ENCODE results near the gene RASGRP2.
A peak's percentile ranks its signal among the peaks of the same experiment; 100 is the strongest.

Gene RASGRP2

DNA sequence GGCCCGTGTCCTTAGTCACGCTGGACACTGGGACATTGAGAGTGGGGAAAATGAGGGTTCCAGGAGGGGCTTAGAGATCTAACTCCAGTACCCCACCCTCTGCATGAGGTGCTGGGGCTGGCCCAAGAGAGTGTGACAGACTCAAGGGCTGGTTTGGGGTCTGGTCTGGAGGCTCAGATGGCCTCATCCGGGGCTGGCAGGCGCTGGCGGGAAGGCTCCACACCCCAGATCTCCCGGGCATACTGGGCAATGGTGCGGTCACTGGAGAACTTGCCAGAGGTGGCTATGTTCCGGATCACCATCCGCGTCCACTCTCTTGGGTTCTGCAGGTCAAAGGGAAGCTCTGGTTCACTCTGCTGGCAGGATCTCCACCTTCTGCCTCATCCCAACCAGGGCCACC, 2.5 kb upstream of the RASGRP2 start:
- Histone ChIP-seq H2BK5ac (ENCODE audit: low read depth, low read length, poor library complexity) (no peak overlapping the region), H3K4me1 (ENCODE audit: control insufficient read depth in 1 of 2, insufficient read depth in 2 of 2, low read length in 2 of 2) (peaks cover 8 to 21% of the 10 kb centered on the region in 2 experiments), H3K14ac (ENCODE audit: low read length) (no peak overlapping the region), H4K91ac (ENCODE audit: low read depth, low read length) (no peak overlapping the region), H2BK12ac (ENCODE audit: low read length) (no peak overlapping the region), H3K18ac (ENCODE audit: low read length) (no peak overlapping the region), H3K9ac (ENCODE audit: low read length) (no peak overlapping the region), H3K4me3 (ENCODE audit: low read depth, low read length) (no peak overlapping the region), H2AFZ (ENCODE audit: insufficient read depth, low read length, poor library complexity) (no peak overlapping the region), H3K4ac (ENCODE audit: low read depth, low read length) (no peak overlapping the region), H3K4me2 (ENCODE audit: low read length) (no peak overlapping the region), H3K79me1 (ENCODE audit: low read length) (no peaks in the 10 kb centered on the region), H3K27ac (ENCODE audit: low read depth, low read length) (no peak overlapping the region), H2BK120ac (ENCODE audit: insufficient read depth, low read length, poor library complexity) (no peak overlapping the region), H3K23ac (ENCODE audit: low read length) (no peak overlapping the region), H3K36me3 (ENCODE audit: control insufficient read depth in 1 of 2, insufficient read depth in 2 of 2, low read length in 2 of 2) (no peaks in the 10 kb centered on the region), H4K12ac (ENCODE audit: low read depth, low read length) (no peak overlapping the region), H2AK5ac (ENCODE audit: low read length) (no peak overlapping the region), H3K79me2 (ENCODE audit: control insufficient read depth, insufficient read depth, low read length, poor library complexity) (no peaks in the 10 kb centered on the region), H3K27me3 (ENCODE audit: insufficient read depth, low read length) (peaks cover 45% of the 10 kb centered on the region), H4K8ac (ENCODE audit: low read depth, low read length) (no peak overlapping the region), H3K9me3 (ENCODE audit: insufficient read depth, low read depth, low read length) (peaks cover 3% of the 10 kb centered on the region)
- WGBS (ENCODE audit: extremely low coverage, insufficient coverage, insufficient read length) = no CpG with 5 or more reads among the region's 10 CpGs
- DNase-seq = no peak

DNA sequence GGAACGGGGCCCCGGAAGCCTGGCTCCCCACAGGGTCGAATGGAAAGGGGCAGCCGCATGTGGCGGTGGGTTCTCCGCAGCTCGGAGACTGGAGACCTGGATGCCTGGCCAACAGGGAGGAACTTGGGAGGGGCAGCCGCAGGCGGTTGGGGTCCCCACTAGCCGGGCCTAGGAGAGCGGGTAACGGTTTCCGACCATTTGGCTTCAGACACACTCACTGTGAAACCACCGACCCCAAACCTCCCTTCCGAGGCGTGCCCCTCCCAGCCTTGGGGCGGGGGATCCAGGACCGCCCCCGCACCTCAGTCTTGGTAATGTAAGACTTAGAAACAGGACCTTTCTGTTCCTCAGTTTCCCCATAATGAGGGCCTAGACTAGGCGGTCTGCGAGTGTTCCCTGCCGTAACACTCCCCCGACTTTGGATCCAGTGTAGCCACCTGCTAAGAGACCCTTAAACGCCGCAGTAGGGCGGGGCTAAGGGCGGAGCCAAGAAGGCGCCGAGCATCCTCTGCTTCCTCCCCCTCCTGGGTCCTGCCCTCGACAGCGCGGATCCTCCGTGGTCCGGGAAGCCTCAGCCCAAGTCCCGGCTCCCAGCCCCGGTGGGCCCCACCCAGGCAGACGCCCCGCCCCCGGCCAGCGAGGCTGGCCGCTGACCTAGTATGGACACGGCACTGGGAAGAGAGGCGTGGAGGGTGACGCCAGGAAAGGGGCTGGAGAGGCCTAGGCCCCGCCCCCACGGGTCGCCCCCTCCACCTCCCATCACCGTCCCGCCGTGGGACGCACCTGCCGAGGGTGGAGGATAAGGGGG, 1.8 kb upstream of the RASGRP2 start:
- no peak overlapping the region for H4K12ac ChIP-seq (ENCODE audit: low read depth, low read length)
- no peak overlapping the region for H3K9ac ChIP-seq (ENCODE audit: low read length)
- WGBS (ENCODE audit: extremely low coverage, insufficient coverage, insufficient read length) = no CpG with 5 or more reads among the region's 52 CpGs

DNA sequence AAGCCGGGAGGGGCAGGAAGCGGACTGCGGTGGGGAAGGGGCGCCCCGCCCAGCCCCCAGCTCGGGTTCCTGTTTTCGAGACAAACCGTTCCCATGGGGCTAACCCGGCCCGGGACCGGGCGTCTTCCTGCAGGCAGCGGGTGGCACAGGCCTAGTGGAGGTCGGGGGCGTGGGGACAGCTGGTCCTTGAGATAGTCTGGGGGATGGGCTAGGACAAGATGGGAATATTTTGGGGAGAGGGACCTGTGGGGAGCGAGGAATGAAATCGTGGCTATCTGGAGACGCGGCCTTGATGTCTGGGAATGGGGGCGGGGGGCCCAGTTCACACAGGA, 1.2 kb upstream of the RASGRP2 start:
- H3K4ac ChIP-seq (ENCODE audit: low read depth, low read length) = no peak overlapping the region
- no peaks in the 10 kb centered on the region for H3K36me3 ChIP-seq (ENCODE audit: control insufficient read depth in 1 of 2, insufficient read depth in 2 of 2, low read length in 2 of 2)
- H3K9me3 ChIP-seq (ENCODE audit: insufficient read depth, low read depth, low read length) = peaks cover 5% of the 10 kb centered on the region
- no peak overlapping the region for H3K4me3 ChIP-seq (ENCODE audit: low read depth, low read length)
- H4K8ac ChIP-seq (ENCODE audit: low read depth, low read length) = no peak overlapping the region
- no peak overlapping the region for H2AFZ ChIP-seq (ENCODE audit: insufficient read depth, low read length, poor library complexity)
- H2AK5ac ChIP-seq (ENCODE audit: low read length) = no peak overlapping the region
- no peak overlapping the region for H3K27ac ChIP-seq (ENCODE audit: low read depth, low read length)
- peak overlapping the region; percentile 64 for H3K4me2 ChIP-seq (ENCODE audit: low read length)
- H2BK120ac ChIP-seq (ENCODE audit: insufficient read depth, low read length, poor library complexity) = no peak overlapping the region
- no peak for DNase-seq
- no peak overlapping the region for H3K23ac ChIP-seq (ENCODE audit: low read length)
- H3K14ac ChIP-seq (ENCODE audit: low read length) = no peak overlapping the region
- no peak overlapping the region for H2BK5ac ChIP-seq (ENCODE audit: low read depth, low read length, poor library complexity)
- H3K27me3 ChIP-seq (ENCODE audit: insufficient read depth, low read length) = peaks cover 56% of the 10 kb centered on the region
- H3K9ac ChIP-seq (ENCODE audit: low read length) = no peak overlapping the region
- no peaks in the 10 kb centered on the region for H3K79me1 ChIP-seq (ENCODE audit: low read length)
- no peaks in the 10 kb centered on the region for H3K79me2 ChIP-seq (ENCODE audit: control insufficient read depth, insufficient read depth, low read length, poor library complexity)
- no CpG with 5 or more reads among the region's 20 CpGs for WGBS (ENCODE audit: extremely low coverage, insufficient coverage, insufficient read length)
- H4K12ac ChIP-seq (ENCODE audit: low read depth, low read length) = no peak overlapping the region
- no peak overlapping the region for H3K18ac ChIP-seq (ENCODE audit: low read length)
- peaks cover 8 to 21% of the 10 kb centered on the region in 2 experiments for H3K4me1 ChIP-seq (ENCODE audit: control insufficient read depth in 1 of 2, insufficient read depth in 2 of 2, low read length in 2 of 2)
- no peak overlapping the region for H2BK12ac ChIP-seq (ENCODE audit: low read length)
- no peak overlapping the region for H4K91ac ChIP-seq (ENCODE audit: low read depth, low read length)

More for the DNA sequence above, 1.8 kb upstream of the RASGRP2 start:
- Histone ChIP-seq H3K79me2 (ENCODE audit: control insufficient read depth, insufficient read depth, low read length, poor library complexity) (no peaks in the 10 kb centered on the region), H3K4me3 (ENCODE audit: low read depth, low read length) (no peak overlapping the region), H2AFZ (ENCODE audit: insufficient read depth, low read length, poor library complexity) (no peak overlapping the region), H2BK120ac (ENCODE audit: insufficient read depth, low read length, poor library complexity) (no peak overlapping the region), H2AK5ac (ENCODE audit: low read length) (no peak overlapping the region), H4K8ac (ENCODE audit: low read depth, low read length) (no peak overlapping the region), H3K9me3 (ENCODE audit: insufficient read depth, low read depth, low read length) (peaks cover 5% of the 10 kb centered on the region), H3K23ac (ENCODE audit: low read length) (no peak overlapping the region), H3K79me1 (ENCODE audit: low read length) (no peaks in the 10 kb centered on the region), H3K36me3 (ENCODE audit: control insufficient read depth in 1 of 2, insufficient read depth in 2 of 2, low read length in 2 of 2) (no peaks in the 10 kb centered on the region), H4K91ac (ENCODE audit: low read depth, low read length) (no peak overlapping the region), H3K4me1 (ENCODE audit: control insufficient read depth in 1 of 2, insufficient read depth in 2 of 2, low read length in 2 of 2) (peaks cover 8 to 21% of the 10 kb centered on the region in 2 experiments), H3K18ac (ENCODE audit: low read length) (no peak overlapping the region), H2BK12ac (ENCODE audit: low read length) (no peak overlapping the region), H3K4ac (ENCODE audit: low read depth, low read length) (no peak overlapping the region), H3K27me3 (ENCODE audit: insufficient read depth, low read length) (peaks cover 52% of the 10 kb centered on the region), H3K27ac (ENCODE audit: low read depth, low read length) (no peak overlapping the region), H3K14ac (ENCODE audit: low read length) (no peak overlapping the region), H2BK5ac (ENCODE audit: low read depth, low read length, poor library complexity) (no peak overlapping the region), H3K4me2 (ENCODE audit: low read length) (peak overlapping the region; percentile 64)
- DNase-seq = peak in 1 of 2 donors; percentile 20

DNA sequence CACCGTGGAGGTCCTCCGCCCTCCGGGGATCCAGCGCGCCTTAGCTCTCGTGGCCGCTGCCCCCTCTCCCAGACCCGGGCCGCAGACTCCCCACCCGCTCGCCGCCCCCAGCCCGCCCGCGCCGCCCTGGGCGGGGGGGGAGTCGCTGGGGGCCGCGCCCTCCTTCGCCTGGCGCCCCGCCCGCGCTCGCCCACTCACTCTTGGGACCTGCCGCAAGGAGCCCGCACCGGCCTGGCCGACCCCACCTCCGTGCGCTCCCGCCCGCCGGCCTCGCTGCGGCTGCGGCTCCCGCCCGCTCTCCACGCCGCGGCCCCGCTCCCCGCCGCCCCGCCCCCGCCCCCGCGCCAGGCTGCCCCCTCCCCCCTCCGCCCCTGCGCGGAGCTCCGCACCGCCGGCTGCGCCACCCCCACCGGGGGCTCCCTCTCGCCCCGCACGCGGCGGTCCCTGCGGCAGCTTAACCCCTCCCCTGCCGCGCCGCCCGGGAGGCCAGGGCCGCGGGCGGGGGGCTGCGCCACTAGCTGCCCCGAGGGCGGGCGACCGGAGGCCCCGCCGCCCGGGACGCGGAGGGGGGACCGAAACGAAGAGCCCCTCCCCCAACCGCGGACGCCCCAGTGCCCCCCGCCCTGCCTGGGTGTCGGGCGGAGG, 724 bp upstream of the RASGRP2 start:
- no peaks in the 10 kb centered on the region for H3K79me1 ChIP-seq (ENCODE audit: low read length)
- no peak overlapping the region for H3K27ac ChIP-seq (ENCODE audit: low read depth, low read length)
- H2BK5ac ChIP-seq (ENCODE audit: low read depth, low read length, poor library complexity) = no peak overlapping the region
- H4K91ac ChIP-seq (ENCODE audit: low read depth, low read length) = no peak overlapping the region
- H3K27me3 ChIP-seq (ENCODE audit: insufficient read depth, low read length) = peaks cover 57% of the 10 kb centered on the region
- no peak overlapping the region for H2BK12ac ChIP-seq (ENCODE audit: low read length)
- no peak overlapping the region for H2AK5ac ChIP-seq (ENCODE audit: low read length)
- H2AFZ ChIP-seq (ENCODE audit: insufficient read depth, low read length, poor library complexity) = no peak overlapping the region
- no peak overlapping the region for H4K8ac ChIP-seq (ENCODE audit: low read depth, low read length)
- H3K18ac ChIP-seq (ENCODE audit: low read length) = no peak overlapping the region
- H3K4me3 ChIP-seq (ENCODE audit: low read depth, low read length) = no peak overlapping the region
- H3K14ac ChIP-seq (ENCODE audit: low read length) = no peak overlapping the region
- peaks cover 8 to 21% of the 10 kb centered on the region in 2 experiments for H3K4me1 ChIP-seq (ENCODE audit: control insufficient read depth in 1 of 2, insufficient read depth in 2 of 2, low read length in 2 of 2)
- H3K23ac ChIP-seq (ENCODE audit: low read length) = no peak overlapping the region
- H3K4ac ChIP-seq (ENCODE audit: low read depth, low read length) = no peak overlapping the region
- H3K79me2 ChIP-seq (ENCODE audit: control insufficient read depth, insufficient read depth, low read length, poor library complexity) = no peaks in the 10 kb centered on the region
- H3K9me3 ChIP-seq (ENCODE audit: insufficient read depth, low read depth, low read length) = peaks cover 5% of the 10 kb centered on the region
- H3K4me2 ChIP-seq (ENCODE audit: low read length) = peak overlapping the region; percentile 64
- no peak overlapping the region for H3K9ac ChIP-seq (ENCODE audit: low read length)
- no CpG with 5 or more reads among the region's 89 CpGs for WGBS (ENCODE audit: extremely low coverage, insufficient coverage, insufficient read length)
- no peak for DNase-seq
- H4K12ac ChIP-seq (ENCODE audit: low read depth, low read length) = no peak overlapping the region
- no peak overlapping the region for H2BK120ac ChIP-seq (ENCODE audit: insufficient read depth, low read length, poor library complexity)
- no peaks in the 10 kb centered on the region for H3K36me3 ChIP-seq (ENCODE audit: control insufficient read depth in 1 of 2, insufficient read depth in 2 of 2, low read length in 2 of 2)
